Mononuclear cell (primary cell): ENCODE results near the gene FAM107B. TPM values are rescaled to one million over a fixed set of nuclear protein-coding genes. Genes with fewer than 3 reads are reported as not detected.

ENCODE experiments used
- H3K27me3 ChIP-seq: 2 replicates; pipeline ENCODE4 v1.6.0; 2011; ENCODE audit warnings: low read length, control low read depth; ENCODE audit not compliant: insufficient read depth
- H3K4me1 ChIP-seq: 2 replicates; pipeline ENCODE4 v1.5.1; 2011; ENCODE audit warnings: mild to moderate bottlenecking, low read length, control low read depth; ENCODE audit not compliant: insufficient read depth
- H3K4me3 ChIP-seq: 2 replicates; pipeline ENCODE4 v1.5.1; 2011; ENCODE audit warnings: mild to moderate bottlenecking, low read length, moderate library complexity
- H3K9me3 ChIP-seq: 2 replicates; pipeline ENCODE4 v1.5.1; 2011; ENCODE audit warnings: low read depth, mild to moderate bottlenecking, control low read depth, low read length
- total RNA-seq: library from RNA; depleted of rRNA; stranded (reverse); fragments of >200 nt; gene quantifications from one replicate; pipeline ENCODE4 v1.2.3, GENCODE V29; 2012

FAM107B gene
- total RNA-seq, 1 donor = 267 TPM

DNA sequence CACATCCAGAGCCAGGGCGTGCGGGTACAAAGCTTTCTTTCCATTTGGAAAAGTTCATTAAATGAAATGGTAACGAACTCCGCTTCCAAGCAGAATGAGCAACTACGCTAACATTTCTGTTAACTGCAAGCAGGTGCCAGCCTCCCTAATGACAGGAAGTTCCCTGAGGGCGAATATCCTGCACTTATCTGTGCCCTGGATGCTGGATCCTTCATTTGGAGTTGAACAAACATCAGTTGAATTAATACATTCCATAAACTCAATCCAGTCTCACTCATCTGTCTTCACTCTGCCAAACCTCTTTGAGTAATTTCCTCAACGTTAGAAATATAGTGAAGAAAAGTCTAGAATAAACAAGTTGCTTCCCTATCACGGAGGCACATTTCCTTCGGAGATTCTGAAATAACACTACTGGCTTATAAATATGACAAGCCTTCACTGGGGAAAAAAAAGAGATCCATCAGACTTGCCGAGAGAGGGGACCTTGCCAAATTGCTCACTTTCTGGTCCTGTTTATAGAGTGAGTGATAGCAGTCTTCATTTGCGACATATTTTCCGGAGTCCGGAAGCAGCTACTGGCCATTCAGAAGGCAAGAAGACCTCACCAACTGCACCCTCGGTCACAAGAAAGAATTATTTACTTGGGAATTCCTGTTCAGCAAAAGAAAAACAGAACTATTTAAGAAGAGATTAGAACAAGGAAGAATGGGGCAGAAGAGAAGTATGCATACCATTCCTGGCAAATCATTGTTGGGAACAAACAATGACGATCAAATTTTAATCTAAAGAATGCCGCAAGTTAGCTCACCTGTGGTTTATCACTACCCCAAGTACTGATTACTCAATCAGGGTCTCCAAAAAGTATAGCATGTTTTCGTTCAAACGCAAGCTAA is 196.4 kb downstream of the FAM107B start:
- peaks cover 86% of the 10 kb centered on the region for H3K4me1 ChIP-seq
- no peak overlapping the region for H3K4me3 ChIP-seq
- H3K27me3 ChIP-seq = no peaks in the 10 kb centered on the region
- H3K9me3 ChIP-seq = no peaks in the 10 kb centered on the region

GRCh38 chr10:14574885-14575284 is 199.8 kb downstream of the FAM107B start:
- Histone ChIP-seq H3K4me1 (peaks cover 80% of the 10 kb centered on the region), H3K9me3 (no peaks in the 10 kb centered on the region)

DNA sequence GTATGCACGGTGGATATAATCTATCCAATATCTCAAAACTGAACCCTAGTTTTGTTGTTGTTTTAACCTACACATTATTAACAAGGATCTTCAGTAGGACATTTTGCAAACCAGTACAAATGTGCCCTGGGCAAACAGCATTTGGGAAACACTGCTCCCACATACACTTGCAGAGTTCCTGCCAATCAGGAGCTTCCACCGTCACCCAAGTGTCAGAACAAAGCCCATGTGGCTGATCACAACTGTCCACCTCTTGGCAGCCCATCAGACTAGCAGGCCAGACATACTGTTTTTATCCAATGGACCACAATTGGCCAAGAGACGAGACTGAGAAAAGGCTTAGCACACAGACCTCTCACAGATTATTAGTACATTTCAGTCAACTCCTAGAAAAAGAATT is 200.4 kb downstream of the FAM107B start:
- no peaks in the 10 kb centered on the region for H3K9me3 ChIP-seq
- H3K4me3 ChIP-seq = no peak overlapping the region
- H3K4me1 ChIP-seq = peaks cover 79% of the 10 kb centered on the region
- no peaks in the 10 kb centered on the region for H3K27me3 ChIP-seq

More at GRCh38 chr10:14574885-14575284, 199.8 kb downstream of the FAM107B start:
- H3K4me3 ChIP-seq = no peak overlapping the region
- H3K27me3 ChIP-seq = no peaks in the 10 kb centered on the region

- Histone ChIP-seq H3K4me1 (peaks cover 79% of the 10 kb centered on the region), H3K27me3 (no peaks in the 10 kb centered on the region), H3K9me3 (no peaks in the 10 kb centered on the region), H3K4me3 (no peak overlapping the region)
Measured at GRCh38 chr10:14573666-14574261, 200.9 kb downstream of the FAM107B start.

DNA sequence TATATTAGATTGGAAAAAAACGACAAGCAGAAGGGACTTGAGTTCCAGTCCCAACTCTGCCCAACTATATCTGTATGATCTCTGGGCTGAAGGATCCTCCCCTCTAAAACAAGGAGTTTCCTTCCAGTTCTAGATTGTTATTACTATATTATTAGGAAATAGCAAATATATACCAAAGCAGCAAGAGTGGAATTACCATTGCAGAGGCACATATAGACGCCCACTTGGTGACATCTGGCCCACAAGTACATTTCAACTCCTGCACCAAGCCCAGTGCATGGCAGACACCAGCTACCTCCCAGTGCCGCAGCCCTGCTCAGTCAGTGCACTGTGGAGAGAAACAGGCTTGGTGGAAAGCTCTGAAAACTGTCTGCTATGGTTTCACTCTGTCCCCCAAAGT is 201.9 kb downstream of the FAM107B start:
- Histone ChIP-seq H3K4me3 (no peak overlapping the region), H3K27me3 (no peaks in the 10 kb centered on the region), H3K9me3 (no peaks in the 10 kb centered on the region), H3K4me1 (peaks cover 79% of the 10 kb centered on the region)

DNA sequence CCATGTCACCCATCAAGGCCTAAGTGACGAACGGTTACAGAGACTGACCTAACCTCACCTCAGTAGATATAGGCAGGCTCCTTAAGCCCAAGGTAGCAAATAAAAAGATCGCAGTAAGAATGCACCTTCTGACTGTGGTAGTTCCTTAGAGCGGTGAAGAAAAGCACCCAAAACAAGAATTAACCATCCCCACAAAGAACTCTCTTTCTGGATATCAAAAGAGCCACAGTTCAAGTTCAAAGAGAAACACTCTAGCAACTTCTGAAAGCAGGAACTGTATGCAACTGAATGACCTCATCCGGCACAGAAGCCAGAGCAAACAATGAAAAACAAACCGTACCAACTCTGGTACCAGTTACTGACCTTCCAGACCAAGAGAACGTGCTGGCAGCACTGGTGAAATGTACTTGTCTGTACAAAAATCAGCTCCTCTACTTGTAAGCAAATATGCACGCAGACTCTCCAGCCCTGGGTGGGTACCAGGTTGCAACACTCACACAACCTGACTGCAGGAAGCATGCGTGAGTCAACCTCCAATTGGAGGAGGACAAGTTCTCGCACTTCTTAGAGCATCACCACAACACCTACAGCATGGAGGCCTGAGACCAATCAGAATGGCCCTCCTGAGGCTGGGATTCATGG is 202.7 kb downstream of the FAM107B start:
- Histone ChIP-seq H3K9me3 (no peaks in the 10 kb centered on the region), H3K4me3 (peak overlapping the region; percentile 24), H3K27me3 (no peaks in the 10 kb centered on the region), H3K4me1 (peaks cover 79% of the 10 kb centered on the region)

DNA sequence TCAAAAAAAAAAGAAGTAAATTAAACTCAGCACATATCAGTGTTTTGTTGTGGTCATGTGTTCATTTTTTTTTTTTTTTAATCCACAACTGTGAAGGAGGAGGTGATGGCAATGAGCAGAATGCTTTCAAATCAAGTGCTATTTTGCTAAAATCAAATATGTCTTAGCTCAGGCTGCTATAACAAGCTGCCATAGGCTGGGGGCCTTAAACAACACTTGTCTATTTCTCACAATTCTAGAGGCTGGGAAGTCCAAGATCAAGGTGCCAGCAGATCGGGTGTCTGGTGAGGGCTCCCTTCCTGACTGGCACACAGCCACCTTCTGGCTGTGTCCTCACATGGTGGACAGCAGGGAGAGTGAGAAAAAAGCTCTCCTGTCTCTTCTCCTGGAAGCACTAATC is 203.9 kb downstream of the FAM107B start:
- peaks cover 84% of the 10 kb centered on the region for H3K4me1 ChIP-seq

GRCh38 chr10:14569274-14570060 is 205.2 kb downstream of the FAM107B start:
- no peak overlapping the region for H3K4me3 ChIP-seq
- H3K9me3 ChIP-seq = no peaks in the 10 kb centered on the region
- peaks cover 88% of the 10 kb centered on the region for H3K4me1 ChIP-seq
- no peaks in the 10 kb centered on the region for H3K27me3 ChIP-seq

More for the DNA sequence above, 203.9 kb downstream of the FAM107B start:
- no peaks in the 10 kb centered on the region for H3K9me3 ChIP-seq
- H3K4me3 ChIP-seq = peak overlapping the region; percentile 24
- no peaks in the 10 kb centered on the region for H3K27me3 ChIP-seq

DNA sequence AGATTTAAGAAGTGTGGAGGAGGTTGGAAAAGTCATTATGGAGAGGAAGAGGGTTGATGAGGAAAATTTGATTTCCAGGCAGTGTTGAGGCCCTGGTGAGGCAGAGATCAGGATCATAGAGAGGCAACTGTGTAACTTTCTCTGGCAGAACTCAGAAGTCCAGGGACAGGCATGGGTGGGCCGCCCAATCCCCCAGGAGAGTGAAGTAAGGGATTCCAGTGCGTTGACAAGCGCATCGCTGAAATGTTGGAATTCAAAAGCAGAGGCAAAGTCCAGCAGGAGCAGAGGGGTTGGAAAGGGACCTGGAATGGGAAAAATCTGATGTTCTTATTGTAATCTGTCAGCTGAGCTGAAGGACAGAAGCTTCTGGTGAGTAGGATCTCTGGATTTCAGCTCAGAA is 207.3 kb downstream of the FAM107B start:
- peaks cover 87% of the 10 kb centered on the region for H3K4me1 ChIP-seq
- H3K9me3 ChIP-seq = no peaks in the 10 kb centered on the region
- H3K27me3 ChIP-seq = no peaks in the 10 kb centered on the region
- H3K4me3 ChIP-seq = no peak overlapping the region

- H3K9me3 ChIP-seq = no peaks in the 10 kb centered on the region
- H3K4me3 ChIP-seq = no peak overlapping the region
Measured at GRCh38 chr10:14566498-14566897, 208.2 kb downstream of the FAM107B start.

DNA sequence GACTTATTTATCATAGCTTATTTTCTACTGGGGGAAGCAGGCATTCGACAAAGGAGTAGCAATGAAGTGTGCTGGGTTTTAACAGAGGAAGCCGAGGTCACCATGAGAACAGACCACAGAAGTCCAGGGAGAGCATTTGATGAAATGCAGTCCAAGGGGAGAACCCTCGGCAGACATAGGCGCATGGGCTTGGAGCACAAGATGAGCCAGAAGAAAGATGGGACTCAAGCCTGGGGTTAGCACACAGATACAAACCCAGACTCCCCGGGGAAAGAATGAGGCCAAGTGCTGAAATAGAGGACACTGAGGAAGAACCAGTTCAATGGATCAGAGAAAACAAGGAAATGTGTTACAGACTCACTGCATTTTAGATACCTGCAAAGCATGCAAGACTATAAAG is 209.5 kb downstream of the FAM107B start:
- Histone ChIP-seq H3K4me3 (no peak overlapping the region), H3K9me3 (no peaks in the 10 kb centered on the region), H3K27me3 (no peaks in the 10 kb centered on the region), H3K4me1 (peaks cover 92% of the 10 kb centered on the region)

More at GRCh38 chr10:14566498-14566897, 208.2 kb downstream of the FAM107B start:
- Histone ChIP-seq H3K27me3 (no peaks in the 10 kb centered on the region), H3K4me1 (peaks cover 88% of the 10 kb centered on the region)

DNA sequence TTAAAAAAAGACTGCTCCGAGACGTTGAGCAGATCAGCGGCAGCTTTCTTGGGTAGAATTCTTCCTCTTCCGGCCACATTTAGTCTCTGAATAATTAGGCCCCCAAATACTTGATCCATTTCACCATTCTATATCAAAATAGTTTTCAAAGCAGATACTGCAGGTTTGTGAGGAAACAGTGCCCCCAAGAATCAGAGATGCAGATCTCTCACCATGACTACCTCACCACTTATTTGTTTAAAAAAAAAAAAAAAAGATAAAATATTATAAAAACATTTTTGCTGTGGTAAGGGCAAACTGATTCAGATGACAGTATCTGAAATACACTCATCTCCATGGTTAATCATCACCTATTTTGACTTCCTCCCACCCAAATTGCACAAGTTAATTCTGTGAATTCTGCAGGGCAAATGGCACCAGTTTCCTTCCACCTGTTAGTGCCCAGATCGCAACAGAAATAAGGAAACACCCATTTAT is 210.4 kb downstream of the FAM107B start:
- Histone ChIP-seq H3K4me1 (peaks cover 95% of the 10 kb centered on the region), H3K27me3 (no peaks in the 10 kb centered on the region), H3K9me3 (no peaks in the 10 kb centered on the region), H3K4me3 (no peak overlapping the region)

GRCh38 chr10:14563359-14563940 is 211.2 kb downstream of the FAM107B start:
- H3K4me1 ChIP-seq = peaks cover 95% of the 10 kb centered on the region
- H3K9me3 ChIP-seq = no peaks in the 10 kb centered on the region
- no peak overlapping the region for H3K4me3 ChIP-seq
- no peaks in the 10 kb centered on the region for H3K27me3 ChIP-seq

- H3K4me3 ChIP-seq = no peak overlapping the region
Measured at GRCh38 chr10:14563076-14563336, 211.7 kb downstream of the FAM107B start.

More at GRCh38 chr10:14563076-14563336, 211.7 kb downstream of the FAM107B start:
- Histone ChIP-seq H3K4me1 (peaks cover 95% of the 10 kb centered on the region), H3K27me3 (no peaks in the 10 kb centered on the region), H3K9me3 (no peaks in the 10 kb centered on the region)
